Karpas-422 (cell line): Measurements from ENCODE around the gene TNFRSF17. TPM values are rescaled to one million over a fixed set of nuclear protein-coding genes. Genes with fewer than 3 reads are reported as not detected.
"Not testable (repeated sequence)": the region's sequence is repeated elsewhere in the genome, so short reads cannot be mapped to it uniquely, and the experiment has no call there.

Source experiments
- DNase-seq: peaks from one replicate; pipeline ENCODE4 v3.0.0-alpha.2; 2015
- H2AFZ ChIP-seq: fragments of 200-600 bp; sonication (generic); 2 replicates; pipeline ENCODE4 v1.6.1; 2014; ENCODE audit warnings: antibody characterized with exemption, low read length, mixed read lengths
- H3K27ac ChIP-seq: fragments of 200-600 bp; sonication (generic); 2 replicates; pipeline ENCODE4 v1.5.1; 2014; ENCODE audit warnings: mild to moderate bottlenecking, low read length, moderate library complexity
- H3K27me3 ChIP-seq: fragments of 200-600 bp; sonication (generic); 2 replicates; pipeline ENCODE4 v1.6.1; 2014; ENCODE audit warnings: low read length, mixed read lengths
- H3K36me3 ChIP-seq: fragments of 200-600 bp; sonication (generic); 2 replicates; pipeline ENCODE4 v1.6.1; 2014; ENCODE audit warnings: low read length, mixed read lengths; ENCODE audit not compliant: insufficient read depth
- H3K4me1 ChIP-seq: fragments of 200-600 bp; sonication (generic); 2 replicates; pipeline ENCODE4 v1.6.1; 2014; ENCODE audit warnings: mild to moderate bottlenecking, low read length, mixed read lengths
- H3K4me2 ChIP-seq: fragments of 200-600 bp; sonication (generic); 2 replicates; pipeline ENCODE4 v1.6.1; 2014; ENCODE audit warnings: low read length, low read depth, mild to moderate bottlenecking; ENCODE audit not compliant: poor library complexity, severe bottlenecking
- H3K4me3 ChIP-seq: fragments of 200-600 bp; sonication (generic); 2 replicates; pipeline ENCODE4 v1.5.1; 2014; ENCODE audit warnings: mild to moderate bottlenecking, antibody characterized with exemption, low read length, mixed read lengths
- H3K79me2 ChIP-seq: fragments of 200-600 bp; sonication (generic); 2 replicates; pipeline ENCODE4 v1.6.1; 2014; ENCODE audit warnings: mild to moderate bottlenecking, low read length, mixed read lengths
- H3K9ac ChIP-seq: fragments of 200-600 bp; sonication (generic); 2 replicates; pipeline ENCODE4 v1.6.0; 2014; ENCODE audit warnings: low read length
- H3K9me2 ChIP-seq: fragments of 200-600 bp; sonication (generic), shearing (Covaris generic); replicated peaks from 2 replicates; pipeline ENCODE4 v1.6.0; 2014; ENCODE audit warnings: mild to moderate bottlenecking, low read length, moderate library complexity; ENCODE audit not compliant: insufficient read depth
- H3K9me3 ChIP-seq: fragments of 300-700, 200-600 bp; sonication (generic); 2 replicates; pipeline ENCODE4 v1.6.1; 2014; ENCODE audit warnings: low read length, mixed read lengths
- H4K20me1 ChIP-seq: fragments of 200-600 bp; sonication (generic); 2 replicates; pipeline ENCODE4 v1.6.1; 2014; ENCODE audit warnings: mild to moderate bottlenecking, antibody characterized with exemption, low read length, low read depth; ENCODE audit not compliant: insufficient read depth
- total RNA-seq: library from RNA; depleted of rRNA; stranded (reverse); fragments of >200 nt; shearing (Covaris generic); gene quantifications from 2 replicates; pipeline ENCODE4 v1.2.3, GENCODE V29; 2014; ENCODE audit warnings: low replicate concordance

Gene TNFRSF17
- total RNA-seq, 1 experiment from 2014 or later = 24.0 TPM

GRCh38 chr16:11948819-11949218 is 16.2 kb upstream of the TNFRSF17 start:
- H4K20me1 ChIP-seq = no peaks in the 10 kb centered on the region
- no peak overlapping the region for H3K27ac ChIP-seq
- DNase-seq = no peak
- no peaks in the 10 kb centered on the region for H3K9me3 ChIP-seq
- H2AFZ ChIP-seq = no peak overlapping the region
- no peaks in the 10 kb centered on the region for H3K9me2 ChIP-seq
- H3K4me2 ChIP-seq = no peak overlapping the region
- H3K36me3 ChIP-seq = no peaks in the 10 kb centered on the region
- peaks cover 19% of the 10 kb centered on the region for H3K4me1 ChIP-seq
- no peaks in the 10 kb centered on the region for H3K79me2 ChIP-seq
- no peak overlapping the region for H3K4me3 ChIP-seq
- H3K9ac ChIP-seq = no peak overlapping the region
- no peaks in the 10 kb centered on the region for H3K27me3 ChIP-seq

- Histone ChIP-seq H3K79me2 (no peaks in the 10 kb centered on the region), H3K27me3 (no peaks in the 10 kb centered on the region)
Measured at GRCh38 chr16:11949527-11949926, 15.5 kb upstream of the TNFRSF17 start.

GRCh38 chr16:11950388-11950787 is 14.6 kb upstream of the TNFRSF17 start:
- Histone ChIP-seq H3K27me3 (no peaks in the 10 kb centered on the region), H3K4me3 (peak overlapping the region; percentile 38; the same call in 1 of the 2 replicates), H4K20me1 (no peaks in the 10 kb centered on the region), H3K36me3 (no peaks in the 10 kb centered on the region), H3K79me2 (no peaks in the 10 kb centered on the region), H3K9ac (peak overlapping the region; percentile 53), H3K4me2 (peak overlapping the region; percentile 66), H3K9me2 (no peaks in the 10 kb centered on the region), H3K9me3 (no peaks in the 10 kb centered on the region), H3K4me1 (peaks cover 19% of the 10 kb centered on the region), H2AFZ (peak overlapping the region; percentile 74), H3K27ac (peak overlapping the region; percentile 89)
- DNase-seq = peak; percentile 86

More at GRCh38 chr16:11949527-11949926, 15.5 kb upstream of the TNFRSF17 start:
- Histone ChIP-seq H4K20me1 (no peaks in the 10 kb centered on the region), H3K4me3 (no peak overlapping the region), H3K27ac (peak overlapping the region; percentile 89), H3K36me3 (no peaks in the 10 kb centered on the region), H2AFZ (no peak overlapping the region), H3K9me3 (no peaks in the 10 kb centered on the region), H3K4me1 (peaks cover 19% of the 10 kb centered on the region), H3K4me2 (peak overlapping the region; percentile 66), H3K9ac (no peak overlapping the region), H3K9me2 (no peaks in the 10 kb centered on the region)
- peak; percentile 90 for DNase-seq

GRCh38 chr16:11953576-11953975 is 11.4 kb upstream of the TNFRSF17 start:
- H3K9me2 ChIP-seq, H3K4me3 ChIP-seq, H2AFZ ChIP-seq, H3K79me2 ChIP-seq, H3K36me3 ChIP-seq, H3K4me2 ChIP-seq, H3K27me3 ChIP-seq, H3K27ac ChIP-seq, H3K9ac ChIP-seq, H3K9me3 ChIP-seq, DNase-seq, H4K20me1 ChIP-seq: not testable (repeated sequence)
- peaks cover 19% of the 10 kb centered on the region for H3K4me1 ChIP-seq

GRCh38 chr16:11955713-11956123 is 9.3 kb upstream of the TNFRSF17 start:
- H2AFZ ChIP-seq = no peak overlapping the region
- H3K27ac ChIP-seq = no peak overlapping the region
- no peaks in the 10 kb centered on the region for H3K79me2 ChIP-seq
- no peaks in the 10 kb centered on the region for H3K27me3 ChIP-seq
- no peaks in the 10 kb centered on the region for H3K9me3 ChIP-seq
- H3K9ac ChIP-seq = no peak overlapping the region
- DNase-seq = no peak
- no peaks in the 10 kb centered on the region for H4K20me1 ChIP-seq
- H3K4me1 ChIP-seq = peaks cover 15% of the 10 kb centered on the region
- no peaks in the 10 kb centered on the region for H3K36me3 ChIP-seq
- H3K9me2 ChIP-seq = no peaks in the 10 kb centered on the region
- H3K4me3 ChIP-seq = no peak overlapping the region
- no peak overlapping the region for H3K4me2 ChIP-seq

- H3K4me3 ChIP-seq = no peak overlapping the region
- no peaks in the 10 kb centered on the region for H3K9me2 ChIP-seq
- H3K27me3 ChIP-seq = no peaks in the 10 kb centered on the region
- no peak overlapping the region for H2AFZ ChIP-seq
- H3K9ac ChIP-seq = no peak overlapping the region
- H3K36me3 ChIP-seq = no peaks in the 10 kb centered on the region
- no peaks in the 10 kb centered on the region for H3K9me3 ChIP-seq
- H3K79me2 ChIP-seq = no peaks in the 10 kb centered on the region
- H4K20me1 ChIP-seq = no peaks in the 10 kb centered on the region
- peaks cover 12% of the 10 kb centered on the region for H3K4me1 ChIP-seq
- H3K27ac ChIP-seq = no peak overlapping the region
- no peak for DNase-seq
- no peak overlapping the region for H3K4me2 ChIP-seq
Measured at GRCh38 chr16:11956558-11956957, 8.5 kb upstream of the TNFRSF17 start.

- no peaks in the 10 kb centered on the region for H3K36me3 ChIP-seq
- H3K9me3 ChIP-seq = no peaks in the 10 kb centered on the region
- no peaks in the 10 kb centered on the region for H3K9me2 ChIP-seq
- no peaks in the 10 kb centered on the region for H3K79me2 ChIP-seq
- no peak for DNase-seq
- H4K20me1 ChIP-seq = no peaks in the 10 kb centered on the region
- no peak overlapping the region for H3K4me3 ChIP-seq
- no peak overlapping the region for H2AFZ ChIP-seq
- no peak overlapping the region for H3K9ac ChIP-seq
- H3K27me3 ChIP-seq = no peaks in the 10 kb centered on the region
- peaks cover 14% of the 10 kb centered on the region for H3K4me1 ChIP-seq
- H3K4me2 ChIP-seq = no peak overlapping the region
- no peak overlapping the region for H3K27ac ChIP-seq
Measured at GRCh38 chr16:11957591-11958395, 7.2 kb upstream of the TNFRSF17 start.

GRCh38 chr16:11962457-11962856 is 2.6 kb upstream of the TNFRSF17 start:
- DNase-seq, H3K27me3 ChIP-seq, H3K4me3 ChIP-seq, H3K9me3 ChIP-seq, H3K9me2 ChIP-seq, H2AFZ ChIP-seq, H3K9ac ChIP-seq, H3K36me3 ChIP-seq, H4K20me1 ChIP-seq, H3K4me2 ChIP-seq, H3K79me2 ChIP-seq, H3K27ac ChIP-seq: not testable (repeated sequence)
- peaks cover 60% of the 10 kb centered on the region for H3K4me1 ChIP-seq
